Stimulated activated naive CD8-positive, alpha-beta T cell treated with anti-CD3 and anti-CD28 coated beads, Interleukin-15, amount 100 ng/mL, for 72 hours (primary cell): ENCODE measurements around the gene DEPDC4.

Experiments
- ATAC-seq: fragments of 150-1000 bp; cut with Tn5 transposase; 2 replicates; pipeline ENCODE4 v1.10.0; 2021; ENCODE audit warnings: mild to moderate bottlenecking, moderate library complexity
- DNase-seq, 2 donors: peaks; one replicate each; pipeline ENCODE4 v3.0.0; 2021 to 2022
- H3K27ac Mint-ChIP-seq, 2 donors: one replicate each; pipeline ENCODE4 v1.8.0; 2022; ENCODE audit warnings: mild to moderate bottlenecking in 2 of 2, mixed read lengths in 2 of 2, moderate library complexity in 2 of 2
- H3K27me3 Mint-ChIP-seq: one replicate; pipeline ENCODE4 v1.8.0; 2022; ENCODE audit warnings: mixed read lengths
- H3K4me1 Mint-ChIP-seq: one replicate; pipeline ENCODE4 v1.8.0; 2022; ENCODE audit warnings: mild to moderate bottlenecking, mixed read lengths
- H3K4me3 Mint-ChIP-seq, 2 donors: one replicate each; pipeline ENCODE4 v1.8.0; 2022; ENCODE audit warnings: mild to moderate bottlenecking in 2 of 2, mixed read lengths in 2 of 2, moderate library complexity in 1 of 2
- H3K9me3 Mint-ChIP-seq, 2 donors: one replicate each; pipeline ENCODE4 v1.8.0; 2022; ENCODE audit warnings: mixed read lengths in 2 of 2

Gene DEPDC4

GRCh38 chr12:100207311-100207710 is 59.6 kb downstream of the DEPDC4 start:
- ATAC-seq (no peak), DNase-seq (no peak)
- Mint-ChIP-seq H3K4me3 (no peak overlapping the region), H3K9me3 (no peaks in the 10 kb centered on the region), H3K4me1 (peaks cover 16% of the 10 kb centered on the region), H3K27me3 (no peaks in the 10 kb centered on the region), H3K27ac (no peak overlapping the region)

- peak overlapping the region; percentile 94 to 99 for H3K4me3 Mint-ChIP-seq
- no peak for ATAC-seq
- DNase-seq = no peak
- peaks cover 47% of the 10 kb centered on the region for H3K4me1 Mint-ChIP-seq
- H3K27me3 Mint-ChIP-seq = no peaks in the 10 kb centered on the region
- H3K27ac Mint-ChIP-seq = peak overlapping the region; percentile 99
- H3K9me3 Mint-ChIP-seq = no peaks in the 10 kb centered on the region
Observed at GRCh38 chr12:100201604-100202423, 65.1 kb downstream of the DEPDC4 start.

GRCh38 chr12:100200463-100201181 is 66.3 kb downstream of the DEPDC4 start, which contains the start of gene ACTR6:
Gene ACTR6, plus strand, starts transcription at chr12:100200815. Its CDS starts 37 bp downstream, at chr12:100200852.
- DNase-seq = peak; percentile 90 to 96
- peak; percentile 90 for ATAC-seq
- H3K9me3 Mint-ChIP-seq = no peaks in the 10 kb centered on the region
- H3K4me3 Mint-ChIP-seq = peak within 1 kb of the TSS; percentile 94 to 99
- no peaks in the 10 kb centered on the region for H3K27me3 Mint-ChIP-seq
- H3K27ac Mint-ChIP-seq = peak within 1 kb of the TSS; percentile 99
- H3K4me1 Mint-ChIP-seq = peaks cover 48% of the 10 kb centered on the region

GRCh38 chr12:100199347-100200149 is 67.3 kb downstream of the DEPDC4 start:
- Mint-ChIP-seq H3K27me3 (no peaks in the 10 kb centered on the region), H3K4me1 (peaks cover 48% of the 10 kb centered on the region), H3K4me3 (peak overlapping the region; percentile 94 to 99), H3K9me3 (no peaks in the 10 kb centered on the region), H3K27ac (peak overlapping the region; percentile 99)
- ATAC-seq (peak; percentile 80), DNase-seq (peak; percentile 76 to 77)

GRCh38 chr12:100199023-100199346 is 67.9 kb downstream of the DEPDC4 start:
- Mint-ChIP-seq H3K27me3 (no peaks in the 10 kb centered on the region), H3K9me3 (no peaks in the 10 kb centered on the region), H3K4me1 (peaks cover 48% of the 10 kb centered on the region), H3K4me3 (peak overlapping the region; percentile 94 to 99), H3K27ac (peak overlapping the region; percentile 92 to 96)
- ATAC-seq (no peak), DNase-seq (no peak)

- no peak overlapping the region for H3K27ac Mint-ChIP-seq
- no peaks in the 10 kb centered on the region for H3K9me3 Mint-ChIP-seq
- H3K27me3 Mint-ChIP-seq = no peaks in the 10 kb centered on the region
- DNase-seq = no peak
- H3K4me1 Mint-ChIP-seq = peaks cover 39% of the 10 kb centered on the region
- no peak for ATAC-seq
- H3K4me3 Mint-ChIP-seq = no peak overlapping the region
Observed at GRCh38 chr12:100197486-100197885, 69.4 kb downstream of the DEPDC4 start.

GRCh38 chr12:100193085-100193484 is 73.8 kb downstream of the DEPDC4 start:
- DNase-seq (no peak), ATAC-seq (no peak)
- Mint-ChIP-seq H3K27ac (peak overlapping the region in 1 of 2 donors; percentile 64), H3K4me1 (peaks cover 16% of the 10 kb centered on the region), H3K4me3 (no peak overlapping the region), H3K27me3 (no peaks in the 10 kb centered on the region), H3K9me3 (peaks cover 0 to 7% of the 10 kb centered on the region in 2 donors)
